Kidney epithelial cell (primary cell): ENCODE measurements around the gene GOLGA5. TPM values are rescaled to one million over a fixed set of nuclear protein-coding genes. Genes with fewer than 3 reads are reported as not detected.
"Not testable (repeated sequence)": the region's sequence is repeated elsewhere in the genome, so short reads cannot be mapped to it uniquely, and the experiment has no call there.

Experiments
- DNase-seq: peaks from one replicate; pipeline ENCODE4 v3.0.0-alpha.2; 2010; ENCODE audit warnings: low read depth
- H3K27me3 ChIP-seq: 2 replicates; pipeline ENCODE4 v1.6.0; 2011; ENCODE audit warnings: low read length; ENCODE audit not compliant: control insufficient read depth, insufficient read depth
- H3K36me3 ChIP-seq: 2 replicates; pipeline ENCODE4 v1.5.1; 2011; ENCODE audit warnings: low read length; ENCODE audit not compliant: control insufficient read depth, insufficient read depth
- H3K4me3 ChIP-seq: 2 replicates; pipeline ENCODE4 v1.5.1; 2011; ENCODE audit warnings: low read depth, mild to moderate bottlenecking, control low read depth, low read length
- total RNA-seq: library from RNA; depleted of rRNA; stranded (reverse); fragments of >200 nt; gene quantifications from 2 replicates; pipeline ENCODE4 v1.2.3, GENCODE V29; 2015
- TF ChIP-seq, protein P1 (sequence below): IDR thresholded peaks from 2 replicates; pipeline ENCODE4 v1.5.1; 2011; ENCODE audit warnings: mild to moderate bottlenecking, moderate library complexity, low read length, control low read depth, inconsistent platforms; ENCODE audit not compliant: insufficient read depth, poor library complexity, severe bottlenecking

Gene GOLGA5
- total RNA-seq, 1 donor from 2014 or later = 41.2 TPM

DNA sequence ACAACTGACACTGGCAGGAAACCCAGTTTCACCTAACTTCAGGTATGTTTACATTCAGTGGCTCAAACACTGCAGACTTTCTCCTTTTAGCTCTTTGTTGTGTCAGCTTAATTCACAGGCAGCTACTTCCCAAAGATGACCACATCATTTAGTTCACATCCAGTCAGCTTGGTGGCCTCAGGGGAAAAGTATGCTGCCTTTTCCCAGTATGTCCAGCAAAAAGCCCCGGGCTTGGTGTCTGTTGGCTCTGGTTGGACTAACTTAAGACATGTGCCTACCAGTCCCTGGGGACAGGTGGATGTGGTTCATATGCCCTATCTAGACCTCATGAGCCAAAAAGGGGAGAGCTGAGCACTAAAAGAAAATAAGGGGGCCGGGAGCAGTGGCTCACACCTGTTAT is 56.4 kb downstream of the GOLGA5 start:
- TF ChIP-seq, protein P1, sequence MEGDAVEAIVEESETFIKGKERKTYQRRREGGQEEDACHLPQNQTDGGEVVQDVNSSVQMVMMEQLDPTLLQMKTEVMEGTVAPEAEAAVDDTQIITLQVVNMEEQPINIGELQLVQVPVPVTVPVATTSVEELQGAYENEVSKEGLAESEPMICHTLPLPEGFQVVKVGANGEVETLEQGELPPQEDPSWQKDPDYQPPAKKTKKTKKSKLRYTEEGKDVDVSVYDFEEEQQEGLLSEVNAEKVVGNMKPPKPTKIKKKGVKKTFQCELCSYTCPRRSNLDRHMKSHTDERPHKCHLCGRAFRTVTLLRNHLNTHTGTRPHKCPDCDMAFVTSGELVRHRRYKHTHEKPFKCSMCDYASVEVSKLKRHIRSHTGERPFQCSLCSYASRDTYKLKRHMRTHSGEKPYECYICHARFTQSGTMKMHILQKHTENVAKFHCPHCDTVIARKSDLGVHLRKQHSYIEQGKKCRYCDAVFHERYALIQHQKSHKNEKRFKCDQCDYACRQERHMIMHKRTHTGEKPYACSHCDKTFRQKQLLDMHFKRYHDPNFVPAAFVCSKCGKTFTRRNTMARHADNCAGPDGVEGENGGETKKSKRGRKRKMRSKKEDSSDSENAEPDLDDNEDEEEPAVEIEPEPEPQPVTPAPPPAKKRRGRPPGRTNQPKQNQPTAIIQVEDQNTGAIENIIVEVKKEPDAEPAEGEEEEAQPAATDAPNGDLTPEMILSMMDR = no peak
- H3K36me3 ChIP-seq = no peaks in the 10 kb centered on the region
- no peak for DNase-seq
- no peaks in the 10 kb centered on the region for H3K27me3 ChIP-seq
- H3K4me3 ChIP-seq = no peak overlapping the region

DNA sequence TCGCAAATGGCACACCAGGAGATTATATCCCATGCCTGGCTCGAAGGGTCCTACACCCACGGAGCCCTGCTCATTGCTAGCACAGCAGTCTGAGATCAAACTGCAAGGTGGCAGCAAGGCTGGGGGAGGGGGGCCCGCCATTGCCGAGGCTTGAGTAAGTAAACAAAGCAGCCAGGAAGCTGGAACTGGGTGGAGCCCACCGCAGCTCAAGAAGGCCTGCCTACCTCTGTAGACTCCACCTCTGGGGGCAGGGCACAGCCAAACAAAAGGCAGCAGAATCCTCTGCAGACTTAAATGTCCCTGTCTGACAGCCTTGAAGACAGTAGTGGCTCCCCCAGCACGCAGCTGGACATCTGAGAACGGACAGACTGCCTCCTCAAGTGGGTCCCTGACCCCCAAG is 59.0 kb downstream of the GOLGA5 start:
- not testable (repeated sequence) for H3K36me3 ChIP-seq, H3K4me3 ChIP-seq, DNase-seq, H3K27me3 ChIP-seq

DNA sequence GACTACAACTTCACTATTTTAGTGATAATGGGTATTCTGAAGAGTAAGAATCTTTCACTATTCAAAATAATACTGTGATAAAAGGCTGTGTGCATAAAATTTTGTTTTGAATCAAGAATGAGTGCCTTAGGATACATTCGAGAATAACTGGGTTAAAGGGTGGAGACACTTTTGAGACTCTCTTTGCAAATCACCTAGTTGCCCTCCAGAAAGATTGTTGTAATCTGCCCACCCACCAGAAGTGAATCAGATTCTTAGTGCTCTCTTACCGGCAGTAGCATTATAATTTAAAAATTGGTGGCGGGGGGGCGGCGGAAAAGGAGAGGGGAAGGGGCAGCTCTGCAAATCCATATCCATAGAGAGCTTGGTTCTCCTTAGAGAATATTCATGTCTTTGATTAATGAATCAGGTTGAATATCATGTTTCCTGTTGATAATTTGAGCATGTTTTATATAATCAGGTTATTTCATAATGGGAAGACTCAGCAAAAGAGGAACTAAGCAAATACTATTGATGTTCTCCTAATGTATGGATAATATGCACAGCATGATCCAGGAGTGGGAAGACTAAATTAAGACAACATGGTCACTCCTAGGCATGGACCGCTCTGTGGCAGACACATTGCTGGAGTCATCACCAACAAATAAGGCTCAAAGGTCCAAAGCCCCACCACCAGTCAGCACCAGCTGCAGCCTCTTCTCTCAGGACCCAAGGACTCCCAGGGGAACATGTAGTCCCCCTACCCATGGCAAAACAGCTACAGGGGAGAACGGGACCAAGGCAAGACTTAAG is 66.1 kb downstream of the GOLGA5 start:
- no peak for DNase-seq
- TF ChIP-seq, protein P1 = no peak
- Histone ChIP-seq H3K4me3 (no peak overlapping the region), H3K36me3 (no peaks in the 10 kb centered on the region), H3K27me3 (no peaks in the 10 kb centered on the region)

DNA sequence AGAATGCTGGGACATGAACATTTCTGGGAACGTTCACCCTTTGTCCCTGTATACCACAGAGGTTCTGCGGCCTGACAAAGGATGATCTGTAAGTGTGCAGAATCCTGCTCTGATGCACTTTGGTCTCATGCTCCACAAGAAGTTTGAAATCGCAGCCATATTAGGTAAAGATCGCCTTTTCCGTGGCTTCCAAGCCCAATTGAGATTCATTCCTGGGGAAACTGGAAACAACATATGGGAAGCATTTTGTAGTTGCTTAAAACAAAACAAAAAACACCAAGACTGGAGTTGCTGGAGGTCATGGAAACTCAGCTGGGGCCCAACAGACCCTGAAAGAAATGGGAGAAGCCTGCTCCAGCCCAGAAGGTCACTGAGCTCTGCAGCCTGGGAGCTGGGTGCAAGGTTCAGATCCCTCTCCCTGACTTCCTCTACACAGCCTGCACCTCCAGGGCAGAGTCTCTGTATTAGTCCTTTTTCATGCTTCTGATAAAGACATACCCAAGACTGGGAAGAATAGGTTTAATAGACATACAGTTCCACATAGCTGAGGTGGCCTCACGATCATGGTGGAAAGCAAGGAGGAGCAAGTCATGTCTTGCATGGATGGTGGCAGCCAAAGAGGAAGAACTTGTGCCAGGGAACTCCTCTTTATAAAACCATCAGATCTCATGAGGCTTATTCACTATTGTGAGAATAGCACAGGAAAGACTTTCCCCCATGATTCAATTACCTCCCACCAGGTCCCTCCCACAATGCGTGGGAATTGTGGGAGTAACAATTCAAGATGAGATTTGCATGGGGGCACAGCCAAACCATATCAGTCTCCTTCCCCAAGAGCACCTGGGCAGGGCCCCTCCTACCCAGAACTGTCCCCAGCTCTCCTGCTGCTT is 68.0 kb downstream of the GOLGA5 start:
- no peaks in the 10 kb centered on the region for H3K36me3 ChIP-seq
- H3K27me3 ChIP-seq = no peaks in the 10 kb centered on the region
- TF ChIP-seq, protein P1 = no peak
- H3K4me3 ChIP-seq = no peak overlapping the region
- DNase-seq = no peak

DNA sequence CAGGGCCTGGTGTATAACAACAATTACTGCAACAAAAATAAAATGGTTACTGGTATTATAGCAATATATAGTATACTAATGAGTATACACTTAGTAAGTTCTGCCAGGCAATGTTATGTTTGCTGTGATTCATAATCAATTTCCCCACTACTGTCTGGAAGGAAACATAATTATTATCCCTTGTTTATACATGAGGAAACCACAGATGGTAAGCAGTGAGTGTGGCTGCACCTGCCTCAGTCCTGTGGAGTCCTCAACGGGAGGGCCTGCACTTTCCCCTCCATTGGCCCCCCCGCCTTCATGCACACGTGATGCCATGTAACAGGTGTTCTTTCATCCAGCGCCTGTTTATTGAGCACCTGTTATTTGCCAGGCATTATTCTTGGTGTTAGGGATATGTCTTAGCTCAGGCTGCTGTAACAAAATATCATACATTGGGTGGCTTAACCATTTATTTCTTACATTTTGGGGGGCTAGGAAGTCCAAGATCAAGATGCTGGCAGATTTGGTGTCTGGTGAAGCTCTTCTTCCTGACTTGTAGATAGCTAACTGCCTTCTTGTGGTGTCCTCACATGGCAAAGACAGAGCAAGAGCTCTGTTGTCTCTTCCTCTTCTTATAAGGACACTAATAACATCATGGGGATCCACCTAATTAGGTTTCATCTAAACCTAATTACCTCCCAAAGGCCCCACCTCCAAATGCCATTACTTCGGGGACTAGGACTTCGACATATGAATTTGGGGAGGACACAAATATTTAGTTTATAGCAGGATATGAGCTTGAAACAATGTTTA is 69.4 kb downstream of the GOLGA5 start:
- H3K27me3 ChIP-seq = no peaks in the 10 kb centered on the region
- TF ChIP-seq, protein P1 = no peak
- no peaks in the 10 kb centered on the region for H3K36me3 ChIP-seq
- H3K4me3 ChIP-seq = no peak overlapping the region
- DNase-seq = no peak

DNA sequence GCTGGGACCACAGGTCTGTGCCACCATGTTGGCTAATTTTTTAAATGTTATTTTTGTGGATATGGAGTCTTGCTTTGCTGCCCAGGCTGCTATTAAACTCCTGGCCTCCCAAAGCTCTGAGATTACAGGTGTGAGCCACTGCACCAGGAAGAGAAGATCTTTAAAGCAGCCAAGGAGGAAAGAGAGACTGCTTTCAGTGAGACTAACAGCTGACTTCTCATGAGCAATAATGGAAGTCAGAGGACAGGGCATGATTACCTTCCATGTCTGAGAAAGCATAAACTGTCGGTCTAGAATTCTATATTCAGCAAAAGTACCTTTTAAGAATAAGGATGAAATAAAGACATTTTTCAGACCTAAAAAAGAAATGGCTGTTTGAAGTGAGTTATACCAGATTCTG is 71.6 kb downstream of the GOLGA5 start:
- DNase-seq = no peak
- H3K27me3 ChIP-seq = no peaks in the 10 kb centered on the region
- H3K36me3 ChIP-seq = no peaks in the 10 kb centered on the region
- TF ChIP-seq, protein P1 = no peak
- H3K4me3 ChIP-seq = no peak overlapping the region
